Measurements from ENCODE around the gene MLN. TPM values are rescaled to one million over a fixed set of nuclear protein-coding genes. Genes with fewer than 3 reads are reported as not detected.

The MLN gene
- total RNA-seq, 4 donors from 2014 or later = not detected

GRCh38 chr6:33824461-33825154 lies 20.8 kb upstream of the MLN start:
- TF ChIP-seq CTCF (IDR thresholded peaks at IDR 0.05; ENCODE audit: low read depth) = no peak

GRCh38 chr6:33823806-33824205 lies 20.0 kb upstream of the MLN start:
- no peak for TF ChIP-seq CTCF (IDR thresholded peaks at IDR 0.05; ENCODE audit: low read depth)

- no peak for TF ChIP-seq CTCF (IDR thresholded peaks at IDR 0.05; ENCODE audit: low read depth)
Measured at GRCh38 chr6:33822575-33823395, 19.0 kb upstream of the MLN start.

DNA sequence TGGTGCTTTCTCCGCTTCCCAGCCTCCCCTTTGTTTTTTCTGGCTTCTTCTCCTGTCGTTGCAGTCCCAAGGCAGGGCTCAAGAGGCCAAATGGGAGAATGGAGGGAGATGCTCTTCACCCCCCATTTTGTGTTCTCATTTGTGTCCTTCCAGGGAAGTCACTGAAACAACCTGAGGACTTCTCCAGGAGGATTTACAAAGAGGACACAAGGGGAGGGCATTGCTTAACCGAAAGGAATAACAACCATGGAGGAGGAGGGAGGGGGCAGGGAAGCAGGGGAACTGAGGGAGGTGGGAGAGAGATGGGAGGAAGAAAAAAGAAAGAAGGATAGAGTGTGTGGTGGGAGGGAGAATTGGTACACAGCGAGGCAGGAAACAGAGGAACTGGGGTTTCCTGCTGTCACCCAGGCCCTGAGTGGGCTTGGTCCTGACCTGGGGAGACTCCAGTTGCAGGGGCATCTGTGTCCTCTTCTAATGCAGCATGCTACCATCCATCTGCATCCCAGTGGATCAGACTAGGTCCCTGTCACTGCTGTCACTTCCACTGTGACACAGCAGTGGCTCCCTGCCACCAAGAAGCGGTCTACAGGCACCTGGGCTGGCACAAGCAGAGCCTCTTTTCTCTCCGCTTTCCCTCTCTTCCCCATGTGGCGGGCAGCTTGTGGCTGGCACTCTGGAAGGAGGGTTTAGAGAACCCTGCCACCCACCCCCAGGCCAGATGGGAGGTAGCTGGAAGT lies 17.1 kb upstream of the MLN start:
- TF ChIP-seq CTCF (IDR thresholded peaks at IDR 0.05; ENCODE audit: low read depth) = no peak

- TF ChIP-seq CTCF (IDR thresholded peaks at IDR 0.05; ENCODE audit: low read depth) = no peak
Measured at GRCh38 chr6:33820243-33820642, 16.4 kb upstream of the MLN start.

GRCh38 chr6:33819021-33819420 lies 15.2 kb upstream of the MLN start:
- no peak for TF ChIP-seq CTCF (IDR thresholded peaks at IDR 0.05; ENCODE audit: low read depth)

GRCh38 chr6:33818293-33818692 lies 14.5 kb upstream of the MLN start:
- no peak for TF ChIP-seq CTCF (IDR thresholded peaks at IDR 0.05; ENCODE audit: low read depth)
